ENCODE results near the gene LIMS2. TPM values are rescaled to one million over a fixed set of nuclear protein-coding genes. Genes with fewer than 3 reads are reported as not detected.

The LIMS2 gene
- total and polyA plus RNA-seq, 2 experiments from 2014 or later: 1.6 to 3.5 TPM

DNA sequence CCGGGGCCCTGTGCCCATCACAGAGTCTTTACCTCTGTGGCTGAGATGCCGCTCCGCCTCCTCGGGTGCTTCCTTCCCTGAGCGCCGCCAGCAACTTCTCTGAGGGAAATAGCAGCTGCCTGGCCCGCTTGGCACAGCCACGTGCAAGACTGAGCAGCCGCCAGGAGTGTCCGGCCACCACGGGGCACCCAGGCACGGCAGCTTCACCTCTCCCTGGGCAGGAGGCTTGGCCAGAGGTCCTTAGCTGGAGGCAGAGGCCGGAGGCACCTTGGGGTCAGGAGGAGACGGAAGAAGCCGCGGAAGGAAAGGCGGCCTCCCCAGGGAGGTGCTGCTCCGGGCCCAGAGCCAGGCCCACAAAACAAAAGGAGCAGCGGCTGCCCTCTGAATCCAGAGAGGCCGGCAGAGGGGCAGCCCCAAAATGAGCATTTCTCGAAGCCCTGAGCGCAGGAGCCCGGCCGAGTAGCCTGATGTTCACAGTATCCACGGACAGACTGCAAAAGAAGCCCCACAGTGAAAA is 6.0 kb upstream of the LIMS2 start:
- peaks cover 18% of the 10 kb centered on the region for H3K27me3 ChIP-seq (ENCODE audit: insufficient read depth)
- no peaks in the 10 kb centered on the region for H3K9me2 ChIP-seq (ENCODE audit: insufficient read depth)
- no peak overlapping the region for H3K27ac ChIP-seq (ENCODE audit: low read depth)
- Mint-ChIP-seq H3K36me3 (ENCODE audit: low read depth) (no peaks in the 10 kb centered on the region), H3K27me3 (ENCODE audit: insufficient read depth, low read depth, poor library complexity) (peaks cover 19% of the 10 kb centered on the region), H3K9me3 (no peaks in the 10 kb centered on the region), H3K4me3 (no peak overlapping the region), H3K4me1 (peaks cover 5% of the 10 kb centered on the region; the same call in 1 of the 3 replicates), H3K27ac (no peak overlapping the region)
- peak; percentile 53 for DNase-seq (ENCODE audit: low spot score)
- no peak overlapping the region for H3K4me3 ChIP-seq
- peak; percentile 68 for ATAC-seq
- no peaks in the 10 kb centered on the region for H3K4me1 ChIP-seq (ENCODE audit: insufficient read depth)
- H3F3A ChIP-seq (replicated peaks; ENCODE audit: low read depth): no peaks in the 10 kb centered on the region
- no peaks in the 10 kb centered on the region for H4K20me1 ChIP-seq (replicated peaks; ENCODE audit: insufficient read depth)
- TF ChIP-seq, protein P1, sequence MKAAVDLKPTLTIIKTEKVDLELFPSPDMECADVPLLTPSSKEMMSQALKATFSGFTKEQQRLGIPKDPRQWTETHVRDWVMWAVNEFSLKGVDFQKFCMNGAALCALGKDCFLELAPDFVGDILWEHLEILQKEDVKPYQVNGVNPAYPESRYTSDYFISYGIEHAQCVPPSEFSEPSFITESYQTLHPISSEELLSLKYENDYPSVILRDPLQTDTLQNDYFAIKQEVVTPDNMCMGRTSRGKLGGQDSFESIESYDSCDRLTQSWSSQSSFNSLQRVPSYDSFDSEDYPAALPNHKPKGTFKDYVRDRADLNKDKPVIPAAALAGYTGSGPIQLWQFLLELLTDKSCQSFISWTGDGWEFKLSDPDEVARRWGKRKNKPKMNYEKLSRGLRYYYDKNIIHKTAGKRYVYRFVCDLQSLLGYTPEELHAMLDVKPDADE (IDR thresholded peaks at IDR 0.05): no peak
- no peaks in the 10 kb centered on the region for H3K79me2 ChIP-seq (replicated peaks; ENCODE audit: insufficient read depth)
- H2AFZ ChIP-seq: peak overlapping the region; percentile 90
- H3K4me2 ChIP-seq: no peak overlapping the region
- H3K36me3 ChIP-seq (ENCODE audit: insufficient read depth): no peaks in the 10 kb centered on the region

- no peak overlapping the region for H3K4me2 ChIP-seq
- H3F3A ChIP-seq (replicated peaks; ENCODE audit: low read depth): no peaks in the 10 kb centered on the region
- Mint-ChIP-seq H3K9me3 (no peaks in the 10 kb centered on the region), H3K4me3 (no peak overlapping the region), H3K4me1 (peaks cover 9% of the 10 kb centered on the region), H3K27me3 (ENCODE audit: insufficient read depth, low read depth, poor library complexity) (peaks cover 24% of the 10 kb centered on the region), H3K36me3 (ENCODE audit: low read depth) (no peaks in the 10 kb centered on the region), H3K27ac (no peak overlapping the region)
- no peaks in the 10 kb centered on the region for H3K79me2 ChIP-seq (replicated peaks; ENCODE audit: insufficient read depth)
- H3K27ac ChIP-seq (ENCODE audit: low read depth): no peak overlapping the region
- H3K27me3 ChIP-seq (ENCODE audit: insufficient read depth): peaks cover 23% of the 10 kb centered on the region
- no peak for ATAC-seq
- no peak overlapping the region; the same call in 1 of the 2 replicates for H2AFZ ChIP-seq
- no peak overlapping the region for H3K4me3 ChIP-seq
- H4K20me1 ChIP-seq (replicated peaks; ENCODE audit: insufficient read depth): no peaks in the 10 kb centered on the region
- H3K36me3 ChIP-seq (ENCODE audit: insufficient read depth): no peaks in the 10 kb centered on the region
- no peak for DNase-seq (ENCODE audit: low spot score)
- H3K4me1 ChIP-seq (ENCODE audit: insufficient read depth): peaks cover 5% of the 10 kb centered on the region
- H3K9me2 ChIP-seq (ENCODE audit: insufficient read depth): no peaks in the 10 kb centered on the region
- TF ChIP-seq ZNF114 (CRISPR knock-in tag; IDR thresholded peaks at IDR 0.05) (no peak), POLR2AphosphoS5 (IDR thresholded peaks at IDR 0.05; ENCODE audit: low read depth) (no peak), NANOG (IDR thresholded peaks at IDR 0.05; ENCODE audit: borderline replicate concordance) (no peak), CREB1 (CRISPR knock-in tag; IDR thresholded peaks at IDR 0.05; ENCODE audit: low read depth) (no peak), STAT1 (IDR thresholded peaks at IDR 0.05; ENCODE audit: unreplicated experiment) (no peak), EZH2phosphoT487 (IDR thresholded peaks at IDR 0.05; ENCODE audit: unreplicated experiment) (no peak), EZH2 (IDR thresholded peaks at IDR 0.05; ENCODE audit: low read depth, unreplicated experiment) (no peak), CTCF (conservative IDR thresholded peaks at IDR 0.05; ENCODE audit: low read depth in 2 of 2) (no peak), ZNF331 (CRISPR knock-in tag; IDR thresholded peaks at IDR 0.05; ENCODE audit: low read depth) (no peak), JUNB (IDR thresholded peaks at IDR 0.05; ENCODE audit: unreplicated experiment) (no peak)
- TF ChIP-seq, protein P2, sequence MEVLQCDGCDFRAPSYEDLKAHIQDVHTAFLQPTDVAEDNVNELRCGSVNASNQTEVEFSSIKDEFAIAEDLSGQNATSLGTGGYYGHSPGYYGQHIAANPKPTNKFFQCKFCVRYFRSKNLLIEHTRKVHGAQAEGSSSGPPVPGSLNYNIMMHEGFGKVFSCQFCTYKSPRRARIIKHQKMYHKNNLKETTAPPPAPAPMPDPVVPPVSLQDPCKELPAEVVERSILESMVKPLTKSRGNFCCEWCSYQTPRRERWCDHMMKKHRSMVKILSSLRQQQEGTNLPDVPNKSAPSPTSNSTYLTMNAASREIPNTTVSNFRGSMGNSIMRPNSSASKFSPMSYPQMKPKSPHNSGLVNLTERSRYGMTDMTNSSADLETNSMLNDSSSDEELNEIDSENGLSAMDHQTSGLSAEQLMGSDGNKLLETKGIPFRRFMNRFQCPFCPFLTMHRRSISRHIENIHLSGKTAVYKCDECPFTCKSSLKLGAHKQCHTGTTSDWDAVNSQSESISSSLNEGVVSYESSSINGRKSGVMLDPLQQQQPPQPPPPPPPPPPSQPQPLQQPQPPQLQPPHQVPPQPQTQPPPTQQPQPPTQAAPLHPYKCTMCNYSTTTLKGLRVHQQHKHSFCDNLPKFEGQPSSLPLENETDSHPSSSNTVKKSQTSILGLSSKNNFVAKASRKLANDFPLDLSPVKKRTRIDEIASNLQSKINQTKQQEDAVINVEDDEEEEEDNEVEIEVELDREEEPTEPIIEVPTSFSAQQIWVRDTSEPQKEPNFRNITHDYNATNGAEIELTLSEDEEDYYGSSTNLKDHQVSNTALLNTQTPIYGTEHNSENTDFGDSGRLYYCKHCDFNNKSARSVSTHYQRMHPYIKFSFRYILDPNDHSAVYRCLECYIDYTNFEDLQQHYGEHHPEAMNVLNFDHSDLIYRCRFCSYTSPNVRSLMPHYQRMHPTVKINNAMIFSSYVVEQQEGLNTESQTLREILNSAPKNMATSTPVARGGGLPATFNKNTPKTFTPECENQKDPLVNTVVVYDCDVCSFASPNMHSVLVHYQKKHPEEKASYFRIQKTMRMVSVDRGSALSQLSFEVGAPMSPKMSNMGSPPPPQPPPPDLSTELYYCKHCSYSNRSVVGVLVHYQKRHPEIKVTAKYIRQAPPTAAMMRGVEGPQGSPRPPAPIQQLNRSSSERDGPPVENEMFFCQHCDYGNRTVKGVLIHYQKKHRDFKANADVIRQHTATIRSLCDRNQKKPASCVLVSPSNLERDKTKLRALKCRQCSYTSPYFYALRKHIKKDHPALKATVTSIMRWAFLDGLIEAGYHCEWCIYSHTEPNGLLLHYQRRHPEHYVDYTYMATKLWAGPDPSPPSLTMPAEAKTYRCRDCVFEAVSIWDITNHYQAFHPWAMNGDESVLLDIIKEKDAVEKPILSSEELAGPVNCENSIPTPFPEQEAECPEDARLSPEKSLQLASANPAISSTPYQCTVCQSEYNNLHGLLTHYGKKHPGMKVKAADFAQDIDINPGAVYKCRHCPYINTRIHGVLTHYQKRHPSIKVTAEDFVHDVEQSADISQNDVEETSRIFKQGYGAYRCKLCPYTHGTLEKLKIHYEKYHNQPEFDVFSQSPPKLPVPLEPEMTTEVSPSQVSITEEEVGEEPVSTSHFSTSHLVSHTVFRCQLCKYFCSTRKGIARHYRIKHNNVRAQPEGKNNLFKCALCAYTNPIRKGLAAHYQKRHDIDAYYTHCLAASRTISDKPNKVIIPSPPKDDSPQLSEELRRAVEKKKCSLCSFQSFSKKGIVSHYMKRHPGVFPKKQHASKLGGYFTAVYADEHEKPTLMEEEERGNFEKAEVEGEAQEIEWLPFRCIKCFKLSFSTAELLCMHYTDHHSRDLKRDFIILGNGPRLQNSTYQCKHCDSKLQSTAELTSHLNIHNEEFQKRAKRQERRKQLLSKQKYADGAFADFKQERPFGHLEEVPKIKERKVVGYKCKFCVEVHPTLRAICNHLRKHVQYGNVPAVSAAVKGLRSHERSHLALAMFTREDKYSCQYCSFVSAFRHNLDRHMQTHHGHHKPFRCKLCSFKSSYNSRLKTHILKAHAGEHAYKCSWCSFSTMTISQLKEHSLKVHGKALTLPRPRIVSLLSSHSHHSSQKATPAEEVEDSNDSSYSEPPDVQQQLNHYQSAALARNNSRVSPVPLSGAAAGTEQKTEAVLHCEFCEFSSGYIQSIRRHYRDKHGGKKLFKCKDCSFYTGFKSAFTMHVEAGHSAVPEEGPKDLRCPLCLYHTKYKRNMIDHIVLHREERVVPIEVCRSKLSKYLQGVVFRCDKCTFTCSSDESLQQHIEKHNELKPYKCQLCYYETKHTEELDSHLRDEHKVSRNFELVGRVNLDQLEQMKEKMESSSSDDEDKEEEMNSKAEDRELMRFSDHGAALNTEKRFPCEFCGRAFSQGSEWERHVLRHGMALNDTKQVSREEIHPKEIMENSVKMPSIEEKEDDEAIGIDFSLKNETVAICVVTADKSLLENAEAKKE (CRISPR knock-in tag; IDR thresholded peaks at IDR 0.05): no peak
These were observed 5.5 kb upstream of the LIMS2 start for GRCh38 chr2:127680706-127681287.
